HG03558 (cell line): Measurements from ENCODE around the gene DSCAML1.

Source experiments
- ATAC-seq: cut with Tn5 transposase; IDR thresholded peaks from one replicate; pipeline ENCODE4 v1.9.1; 2021; ENCODE audit warnings: moderate number of reproducible peaks; ENCODE audit not compliant: unreplicated experiment; ENCODE audit errors: extremely low read depth

Gene DSCAML1

DNA sequence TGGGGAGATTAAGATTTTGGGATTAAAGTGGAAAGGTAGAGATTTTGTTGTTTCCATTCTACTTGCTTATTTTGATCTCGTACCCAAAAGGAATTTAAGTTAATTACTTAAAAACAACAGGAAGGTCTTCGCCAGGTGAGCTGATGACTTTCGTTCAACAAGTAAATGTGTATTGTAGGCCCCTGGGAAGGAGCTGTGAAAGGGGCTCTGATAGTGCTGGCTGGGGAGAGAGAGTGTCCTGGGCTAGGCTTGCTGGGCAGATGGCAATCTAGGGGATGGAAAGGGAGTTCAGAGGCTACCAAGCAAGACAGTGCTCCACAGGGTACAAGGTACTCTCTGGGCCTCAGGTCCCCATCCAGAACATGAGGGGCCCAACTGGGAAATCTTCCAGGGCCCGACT, 279.9 kb downstream of the DSCAML1 start:
- no peak for ATAC-seq

- ATAC-seq, result no peak
These were observed 280.9 kb downstream of the DSCAML1 start for GRCh38 chr11:117515892-117516787.

DNA sequence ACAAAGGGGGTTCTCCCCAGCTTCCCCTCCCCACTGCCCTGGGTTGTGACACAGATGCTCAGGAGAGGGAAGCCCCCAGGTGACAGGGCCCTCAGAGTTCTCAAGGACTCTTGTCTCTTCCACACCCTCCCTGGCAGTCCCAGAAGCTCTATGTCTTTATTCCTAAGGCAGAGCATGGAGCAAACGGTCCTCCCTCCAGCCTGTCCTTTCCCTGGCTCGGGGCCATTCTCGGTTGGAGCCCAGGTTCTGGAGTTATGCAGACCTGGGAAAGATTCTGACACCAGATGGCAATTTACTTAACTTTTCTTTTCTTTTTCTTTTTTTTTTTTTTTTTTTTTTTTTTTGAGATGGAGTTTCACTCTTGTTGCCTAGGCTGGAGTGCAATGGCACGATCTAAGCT, 282.8 kb downstream of the DSCAML1 start:
- no peak for ATAC-seq

GRCh38 chr11:117513666-117514065, 283.4 kb downstream of the DSCAML1 start:
- ATAC-seq, result no peak

DNA sequence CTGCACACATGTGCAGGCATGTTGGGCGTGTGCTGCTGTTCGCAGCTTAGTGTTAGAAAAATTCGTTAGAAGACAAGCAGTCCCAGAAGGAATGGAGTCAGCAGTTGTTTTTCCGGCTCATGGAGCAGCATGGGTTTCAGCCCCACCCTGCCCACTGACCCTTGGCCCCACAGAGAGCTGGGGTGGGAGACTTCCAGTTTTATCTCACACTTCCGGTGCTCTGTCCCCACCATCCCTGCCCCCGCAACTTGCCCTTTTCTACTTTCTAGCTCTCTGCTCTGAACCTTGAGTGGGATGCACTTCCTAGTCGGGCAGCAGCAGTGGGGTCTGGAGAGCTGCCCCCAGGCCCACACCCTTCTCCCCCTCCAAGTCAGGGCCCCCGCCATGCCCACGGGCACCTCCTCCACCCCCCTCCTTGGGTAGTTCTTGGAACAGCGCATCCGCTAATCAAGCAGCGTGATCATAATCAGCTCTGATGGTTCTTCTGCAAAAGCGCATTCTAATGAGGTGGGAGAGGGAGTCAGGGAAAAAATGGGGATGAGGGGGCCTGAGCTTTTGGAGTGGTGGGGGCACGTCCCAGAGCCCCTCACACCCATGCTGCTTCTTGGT, 285.0 kb downstream of the DSCAML1 start:
- no peak for ATAC-seq

- ATAC-seq, result no peak
These were observed 285.5 kb downstream of the DSCAML1 start for GRCh38 chr11:117511483-117511930.

DNA sequence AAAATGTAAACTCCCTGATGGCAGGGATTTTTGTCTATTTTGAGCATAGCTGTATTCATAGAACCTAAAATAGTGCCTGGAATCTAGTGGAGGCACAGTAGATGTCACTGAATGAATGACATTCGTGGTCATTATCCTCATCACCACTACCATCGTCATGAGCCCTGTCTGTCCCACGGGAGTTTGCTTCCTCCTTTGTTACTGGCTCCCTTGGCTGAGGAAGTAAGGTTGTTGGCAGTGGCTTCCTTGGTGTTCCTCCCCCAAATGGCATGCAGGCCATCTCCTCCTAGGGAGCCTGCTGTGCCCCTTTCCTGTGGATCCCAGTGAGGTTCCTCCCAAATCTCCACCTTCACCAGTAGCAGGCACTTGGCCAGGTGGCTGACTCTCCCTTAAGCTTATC, 286.4 kb downstream of the DSCAML1 start:
- ATAC-seq, result no peak

- ATAC-seq, result no peak
These were observed 287.5 kb downstream of the DSCAML1 start for GRCh38 chr11:117509543-117509942.

DNA sequence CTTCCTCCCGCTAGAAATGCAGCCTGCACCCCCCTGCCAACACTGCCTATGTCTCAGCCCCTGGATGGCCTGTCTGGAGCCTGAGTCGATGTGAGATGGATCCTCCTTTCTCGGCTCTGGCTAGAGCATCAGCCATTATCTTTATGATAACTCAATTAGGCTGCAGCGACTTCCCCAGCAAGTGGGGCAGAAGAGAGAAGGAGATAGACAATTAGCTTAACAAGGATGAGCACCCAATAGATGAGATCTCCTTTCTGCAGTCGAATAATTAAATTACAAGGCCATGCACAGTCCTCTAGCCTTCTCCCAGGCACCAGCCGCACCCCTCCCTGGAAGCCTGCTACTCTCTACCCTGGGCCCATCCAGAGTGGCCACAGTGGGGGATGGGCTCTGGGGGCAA, 290.0 kb downstream of the DSCAML1 start:
- no peak for ATAC-seq

DNA sequence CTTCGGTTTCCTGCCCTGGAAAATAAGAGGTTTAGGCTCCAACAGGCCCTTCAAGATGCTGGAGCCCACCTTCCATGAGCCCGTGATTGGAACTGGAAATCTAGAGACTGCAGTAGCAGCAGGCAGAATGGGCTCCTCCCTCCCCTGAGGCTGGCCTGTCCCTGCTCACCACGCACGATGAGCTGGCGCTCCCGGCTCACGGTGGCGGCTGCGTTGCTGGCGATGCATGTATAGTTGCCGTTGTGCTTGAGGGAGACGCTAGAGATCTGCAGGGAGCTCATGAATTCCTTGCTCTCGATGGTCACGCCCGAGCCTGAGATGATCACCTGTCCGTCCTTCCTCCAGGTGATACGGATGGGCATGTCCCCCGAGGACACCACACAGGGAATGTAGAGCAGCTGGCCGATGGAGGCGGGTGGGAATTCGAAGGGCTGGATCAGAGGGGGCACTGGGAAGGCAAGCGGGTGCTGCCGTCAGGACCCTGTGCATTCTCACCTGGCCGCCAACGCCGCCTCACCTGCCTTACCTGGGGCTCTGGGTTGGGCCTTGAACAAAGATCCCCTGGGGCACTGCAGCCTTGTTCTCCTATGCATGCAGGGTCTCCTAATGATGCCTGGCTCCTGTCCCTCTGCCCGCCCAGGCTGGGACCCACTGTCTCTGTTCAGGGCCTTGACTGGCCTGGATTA, 291.6 kb downstream of the DSCAML1 start:
- ATAC-seq, result no peak

- ATAC-seq, result no peak
These were observed 294.3 kb downstream of the DSCAML1 start for GRCh38 chr11:117502779-117503100.

DNA sequence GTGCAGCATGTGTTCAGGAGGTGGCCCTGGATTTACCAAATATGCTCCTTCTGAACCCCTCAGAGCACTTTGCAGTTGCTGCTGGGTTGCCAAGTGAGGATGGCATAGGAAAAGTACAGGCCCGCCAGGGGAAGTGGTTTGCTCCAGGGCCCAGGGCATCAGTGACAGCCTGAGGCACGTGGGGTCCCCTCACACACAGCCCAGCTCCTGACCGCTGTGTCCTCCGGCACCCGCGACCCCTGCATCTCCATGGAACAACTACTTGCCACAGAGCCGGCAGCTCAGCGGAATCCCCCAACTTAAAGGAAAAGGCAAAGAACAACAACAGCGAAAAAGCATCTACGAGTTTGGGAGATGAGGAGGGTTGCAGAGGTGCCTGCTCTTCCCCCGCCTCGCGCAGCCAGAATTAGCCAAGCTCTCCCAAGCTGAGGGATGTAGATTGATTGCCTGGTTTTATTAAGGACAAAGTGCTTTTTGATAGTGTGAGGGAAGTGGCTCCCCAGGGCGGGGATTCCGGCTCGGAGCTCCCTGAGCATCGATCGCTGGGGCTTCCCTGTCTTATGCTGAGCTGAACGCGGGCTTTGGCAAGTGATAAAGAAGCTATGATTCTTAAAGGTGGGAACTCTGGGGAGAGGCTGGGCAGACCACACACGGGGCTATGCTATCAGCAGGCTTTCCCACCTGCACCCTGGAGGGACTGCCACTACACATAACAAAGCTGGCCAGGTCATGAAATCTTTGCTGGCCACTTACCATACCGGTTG, 294.8 kb downstream of the DSCAML1 start:
- ATAC-seq, result no peak

- ATAC-seq, result no peak
These were observed 295.6 kb downstream of the DSCAML1 start for GRCh38 chr11:117501237-117501898.

DNA sequence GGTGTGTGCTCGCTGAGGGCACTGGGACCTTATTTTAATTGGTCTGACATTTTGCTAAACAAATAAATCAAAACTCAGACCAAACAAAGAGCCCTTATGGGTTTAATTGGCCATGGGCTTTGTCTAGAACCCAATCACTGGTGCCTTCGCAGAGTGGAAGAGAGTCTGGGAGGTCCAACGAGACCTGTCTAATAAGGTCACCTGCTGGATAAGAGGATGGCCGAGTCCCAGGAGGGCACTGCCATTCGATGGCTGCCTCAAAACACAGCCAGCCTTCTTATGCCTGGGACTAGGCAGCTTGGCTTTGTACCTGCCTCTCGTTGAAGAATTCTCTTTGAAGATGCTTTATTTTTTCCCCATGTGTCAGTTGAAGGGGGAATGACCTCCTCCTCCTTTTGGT, 298.2 kb downstream of the DSCAML1 start:
- ATAC-seq, result no peak

- ATAC-seq, result no peak
These were observed 299.6 kb downstream of the DSCAML1 start for GRCh38 chr11:117497206-117497951.

GRCh38 chr11:117495357-117495756, 301.7 kb downstream of the DSCAML1 start:
- ATAC-seq, result no peak

DNA sequence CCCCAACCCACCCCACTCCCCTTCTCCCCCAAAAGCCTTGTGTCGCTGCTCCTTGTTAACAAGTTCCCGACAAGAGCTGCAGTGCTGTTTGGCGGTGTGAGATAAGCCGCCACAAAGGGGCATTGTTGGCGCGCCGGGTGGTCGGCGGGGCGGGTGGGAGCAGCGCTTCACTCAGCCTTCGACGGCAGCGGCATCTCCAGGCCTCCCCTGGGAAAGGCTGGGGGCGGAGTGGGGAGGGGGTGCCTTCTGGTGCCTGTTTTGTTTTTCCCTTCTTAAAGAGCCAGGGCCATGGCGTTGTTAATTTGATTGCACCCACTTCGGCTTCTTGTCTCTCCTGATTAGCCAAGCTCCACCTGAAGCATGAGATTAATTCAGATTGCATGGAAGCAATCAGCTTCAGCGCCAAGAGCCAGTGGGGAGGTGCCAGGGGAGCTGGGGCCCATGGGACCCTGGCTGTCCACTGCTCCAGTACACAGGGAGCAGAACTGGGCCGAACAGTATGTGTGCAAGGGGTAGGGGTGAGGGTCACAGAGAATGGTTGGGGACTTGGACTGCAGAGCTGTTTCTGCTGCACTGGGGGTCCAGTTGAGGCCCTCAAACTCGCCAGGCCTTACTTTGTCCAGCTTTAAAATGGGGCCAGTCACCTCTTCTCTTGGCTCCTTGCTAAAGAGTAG, 304.3 kb downstream of the DSCAML1 start:
- ATAC-seq, result no peak

DNA sequence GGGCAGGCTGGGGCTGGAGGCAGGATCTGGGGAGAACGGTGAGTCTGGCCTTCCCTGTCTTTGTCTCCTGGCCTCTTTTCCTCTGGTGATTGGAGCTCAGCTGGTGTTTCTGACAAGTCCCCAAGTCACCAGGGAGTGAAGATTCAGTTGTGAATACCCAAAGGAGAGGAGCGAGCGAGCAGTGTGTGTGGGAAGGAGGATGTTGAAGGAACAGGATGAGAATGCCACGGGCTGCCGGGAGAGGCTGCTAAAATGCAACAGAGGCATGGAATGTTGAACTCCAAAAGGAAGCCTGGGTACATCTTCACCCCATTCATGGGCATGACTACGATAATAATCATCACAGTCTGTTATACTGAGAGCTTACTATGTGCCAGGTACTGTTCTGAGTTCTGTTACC, 306.1 kb downstream of the DSCAML1 start:
- ATAC-seq, result no peak
